HG03571 (cell line): Measurements from ENCODE around the gene NXPH3.

Experiments
- ATAC-seq: cut with Tn5 transposase; IDR thresholded peaks from one replicate; pipeline ENCODE4 v1.9.1; 2021; ENCODE audit not compliant: unreplicated experiment

The NXPH3 gene

DNA sequence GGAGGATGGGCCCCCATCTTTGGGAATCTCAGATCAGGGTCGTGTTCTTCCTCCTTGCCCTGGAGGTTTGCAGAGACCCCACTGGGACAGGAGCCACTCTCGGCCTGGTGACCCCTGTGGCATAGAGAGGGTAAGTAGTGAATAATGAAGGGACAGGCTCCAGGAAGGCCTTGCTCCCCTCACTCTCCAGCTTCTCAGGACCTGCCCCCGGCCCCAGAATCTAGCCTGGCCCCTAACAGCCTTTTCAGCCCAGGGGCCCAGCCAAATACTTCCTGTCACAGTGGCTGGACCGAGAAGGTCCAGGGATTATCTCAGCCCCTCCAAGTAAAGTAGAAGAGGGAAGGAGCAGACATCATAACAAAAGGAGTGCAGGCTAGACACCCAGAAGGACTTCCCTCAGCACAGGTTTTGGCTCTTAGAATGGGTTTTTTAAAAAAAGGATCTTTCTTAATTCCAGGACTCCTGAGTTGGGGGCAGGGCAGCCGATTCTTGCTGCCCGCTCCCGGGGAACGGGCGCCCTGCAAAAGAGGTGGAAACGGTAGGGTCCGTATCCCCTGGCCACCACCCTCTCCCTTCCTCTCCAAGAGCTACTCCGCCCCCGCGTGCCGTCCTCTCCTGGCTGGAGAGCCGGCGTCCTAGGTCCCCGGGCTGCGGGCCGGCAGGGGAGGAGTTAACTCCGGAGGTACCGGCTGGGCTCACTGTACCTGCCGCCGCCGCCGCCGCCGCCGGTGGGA lies 559 bp upstream of the NXPH3 start:
- no peak for ATAC-seq

DNA sequence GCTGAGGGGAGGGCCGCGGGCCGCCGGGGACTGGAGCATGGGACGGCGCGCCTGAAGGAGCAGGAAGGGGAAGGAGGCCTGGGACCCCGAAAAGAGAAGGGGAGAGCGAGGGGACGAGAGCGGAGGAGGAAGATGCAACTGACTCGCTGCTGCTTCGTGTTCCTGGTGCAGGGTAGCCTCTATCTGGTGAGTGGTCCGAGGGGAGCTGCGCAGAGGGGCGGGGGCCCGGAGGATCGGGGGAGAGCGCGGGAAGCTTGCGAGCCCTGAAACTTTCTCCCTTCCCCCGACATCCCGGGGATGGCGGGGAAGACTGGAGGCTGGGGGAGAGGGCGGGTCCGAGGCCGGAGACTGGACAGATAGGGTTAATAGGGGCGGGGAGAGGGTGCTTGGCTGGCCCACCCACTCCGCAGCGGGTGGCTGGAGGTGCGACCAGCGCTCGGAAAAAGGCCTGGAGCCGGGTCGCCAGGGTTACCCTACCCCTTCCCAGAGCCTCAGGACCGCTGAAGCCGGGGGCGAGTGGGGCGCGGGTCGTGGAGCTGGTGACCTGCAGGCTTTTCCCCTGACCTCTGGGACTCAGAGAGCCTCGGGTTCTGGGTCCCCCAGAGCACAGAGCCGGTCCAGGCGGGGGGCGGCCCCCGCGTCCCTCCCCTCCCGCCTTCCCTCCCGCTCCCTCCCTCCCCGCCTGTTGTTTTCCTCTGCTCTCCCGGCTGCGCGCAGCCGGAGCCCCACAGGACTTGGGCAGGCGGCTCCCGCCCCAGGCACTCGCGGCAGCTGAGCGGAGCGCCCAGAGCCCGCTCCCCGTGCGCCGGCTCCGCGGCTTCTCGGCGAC lies 631 bp downstream of the NXPH3 start:
- no peak for ATAC-seq

DNA sequence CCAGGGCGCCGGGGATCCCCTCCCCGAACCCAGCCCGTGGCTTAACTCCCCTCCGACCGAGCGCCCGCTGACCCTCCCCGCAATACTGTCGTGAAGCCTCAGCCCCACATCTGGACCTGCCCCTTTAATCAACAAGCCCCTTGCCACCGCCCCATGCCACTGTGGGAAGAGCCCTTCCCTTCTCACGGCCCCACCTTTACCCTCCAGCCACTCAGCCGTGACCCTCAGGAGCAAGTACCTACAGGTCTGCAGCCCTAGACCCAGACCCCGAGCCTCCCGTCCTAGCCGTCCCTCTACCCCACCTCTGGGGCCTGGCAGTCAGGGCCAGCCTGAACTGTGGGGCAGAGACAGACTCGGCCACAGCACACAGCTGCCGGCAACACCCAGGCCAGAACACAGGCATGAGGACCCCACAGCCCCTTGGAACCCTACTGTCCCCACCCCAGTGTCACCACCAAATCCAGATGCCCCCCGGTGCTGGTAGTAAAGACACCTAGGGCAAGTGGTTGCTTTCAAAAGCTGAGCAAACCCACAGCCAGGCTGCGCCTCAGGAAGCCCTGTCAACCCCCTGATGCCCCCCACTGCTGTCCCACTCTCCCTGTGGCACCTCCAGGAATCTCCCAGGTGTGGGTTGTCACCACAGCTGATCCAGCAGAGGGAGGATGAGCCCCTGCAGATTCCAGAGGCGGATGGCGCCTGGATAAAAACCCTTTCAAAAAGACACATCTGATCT lies 1.4 kb downstream of the NXPH3 start:
- no peak for ATAC-seq

DNA sequence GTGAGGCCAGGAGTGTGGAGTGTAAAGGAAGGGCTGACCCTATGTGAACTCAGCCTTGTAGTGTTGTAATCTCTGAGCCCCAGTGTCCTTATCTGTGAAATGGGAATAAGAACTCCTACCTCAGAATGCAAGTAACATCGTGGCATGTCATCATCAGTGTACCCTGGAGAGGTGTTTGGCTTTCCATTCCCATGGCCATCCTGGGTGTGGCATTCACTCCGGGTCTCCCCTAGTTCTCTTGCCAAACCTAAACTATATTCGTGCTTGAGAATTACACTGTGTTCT lies 1.9 kb downstream of the NXPH3 start:
- no peak for ATAC-seq

DNA sequence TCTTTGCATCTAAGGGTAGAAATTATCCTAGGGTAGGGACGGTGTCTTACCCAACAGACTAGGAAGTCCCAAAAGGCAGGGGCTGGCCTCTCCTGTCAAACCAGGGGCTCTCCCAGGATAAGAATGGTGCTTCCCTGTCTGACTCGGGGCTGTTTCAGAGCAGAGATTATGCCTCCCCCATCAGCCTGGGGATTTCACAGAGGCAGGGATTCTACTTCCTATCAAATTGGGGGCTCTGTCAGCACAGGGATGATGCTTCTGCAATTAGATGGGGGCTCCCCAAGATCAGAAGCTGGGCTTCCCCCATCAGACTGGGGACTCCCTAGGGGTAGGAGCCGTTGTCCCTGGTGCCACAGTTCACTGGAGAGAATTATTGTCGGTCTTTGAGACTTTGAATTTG lies 2.3 kb downstream of the NXPH3 start:
- no peak for ATAC-seq

DNA sequence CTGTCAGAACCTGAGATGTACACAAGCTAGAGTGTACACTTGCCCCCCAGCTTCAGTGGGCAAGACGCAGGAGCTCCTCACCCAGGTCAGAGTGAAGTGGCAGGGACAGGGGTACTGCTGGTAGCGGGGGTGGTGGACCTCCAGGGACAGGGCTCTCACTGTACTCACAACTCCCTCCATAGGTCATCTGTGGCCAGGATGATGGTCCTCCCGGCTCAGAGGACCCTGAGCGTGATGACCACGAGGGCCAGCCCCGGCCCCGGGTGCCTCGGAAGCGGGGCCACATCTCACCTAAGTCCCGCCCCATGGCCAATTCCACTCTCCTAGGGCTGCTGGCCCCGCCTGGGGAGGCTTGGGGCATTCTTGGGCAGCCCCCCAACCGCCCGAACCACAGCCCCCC lies 2.7 kb downstream of the NXPH3 start:
- no peak for ATAC-seq

DNA sequence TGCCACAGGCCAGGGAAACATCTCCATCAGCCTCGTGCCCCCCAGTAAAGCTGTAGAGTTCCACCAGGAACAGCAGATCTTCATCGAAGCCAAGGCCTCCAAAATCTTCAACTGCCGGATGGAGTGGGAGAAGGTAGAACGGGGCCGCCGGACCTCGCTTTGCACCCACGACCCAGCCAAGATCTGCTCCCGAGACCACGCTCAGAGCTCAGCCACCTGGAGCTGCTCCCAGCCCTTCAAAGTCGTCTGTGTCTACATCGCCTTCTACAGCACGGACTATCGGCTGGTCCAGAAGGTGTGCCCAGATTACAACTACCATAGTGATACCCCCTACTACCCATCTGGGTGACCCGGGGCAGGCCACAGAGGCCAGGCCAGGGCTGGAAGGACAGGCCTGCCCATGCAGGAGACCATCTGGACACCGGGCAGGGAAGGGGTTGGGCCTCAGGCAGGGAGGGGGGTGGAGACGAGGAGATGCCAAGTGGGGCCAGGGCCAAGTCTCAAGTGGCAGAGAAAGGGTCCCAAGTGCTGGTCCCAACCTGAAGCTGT lies 3.4 kb downstream of the NXPH3 start:
- ATAC-seq: no peak

DNA sequence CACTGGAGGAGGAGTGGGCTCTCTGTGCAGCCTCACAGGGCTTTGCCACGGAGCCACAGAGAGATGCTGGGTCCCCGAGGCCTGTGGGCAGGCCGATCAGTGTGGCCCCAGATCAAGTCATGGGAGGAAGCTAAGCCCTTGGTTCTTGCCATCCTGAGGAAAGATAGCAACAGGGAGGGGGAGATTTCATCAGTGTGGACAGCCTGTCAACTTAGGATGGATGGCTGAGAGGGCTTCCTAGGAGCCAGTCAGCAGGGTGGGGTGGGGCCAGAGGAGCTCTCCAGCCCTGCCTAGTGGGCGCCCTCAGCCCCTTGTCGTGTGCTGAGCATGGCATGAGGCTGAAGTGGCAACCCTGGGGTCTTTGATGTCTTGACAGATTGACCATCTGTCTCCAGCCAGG lies 3.9 kb downstream of the NXPH3 start:
- ATAC-seq: no peak

DNA sequence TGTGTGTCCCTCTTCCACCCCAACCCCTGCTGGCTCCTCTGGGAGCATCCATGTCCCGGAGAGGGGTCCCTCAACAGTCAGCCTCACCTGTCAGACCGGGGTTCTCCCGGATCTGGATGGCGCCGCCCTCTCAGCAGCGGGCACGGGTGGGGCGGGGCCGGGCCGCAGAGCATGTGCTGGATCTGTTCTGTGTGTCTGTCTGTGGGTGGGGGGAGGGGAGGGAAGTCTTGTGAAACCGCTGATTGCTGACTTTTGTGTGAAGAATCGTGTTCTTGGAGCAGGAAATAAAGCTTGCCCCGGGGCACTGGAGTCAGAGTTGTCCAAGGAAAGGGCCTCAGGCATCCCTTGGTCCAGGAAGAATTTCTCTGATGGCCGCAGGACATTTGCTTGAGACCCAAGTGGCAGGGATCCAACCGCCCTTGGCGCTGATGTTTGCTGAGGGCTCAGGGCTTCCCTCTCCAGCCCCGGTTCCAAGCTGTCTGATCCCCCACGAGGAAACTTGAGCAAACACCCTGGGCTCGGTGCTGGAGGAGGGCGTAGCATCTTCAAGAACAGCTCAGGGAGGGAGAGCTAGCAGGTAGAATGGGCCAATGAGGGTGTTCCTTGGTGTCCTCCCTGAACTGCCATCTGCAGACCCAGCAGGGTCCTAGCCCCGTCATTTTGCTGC lies 4.5 kb downstream of the NXPH3 start:
- no peak for ATAC-seq

DNA sequence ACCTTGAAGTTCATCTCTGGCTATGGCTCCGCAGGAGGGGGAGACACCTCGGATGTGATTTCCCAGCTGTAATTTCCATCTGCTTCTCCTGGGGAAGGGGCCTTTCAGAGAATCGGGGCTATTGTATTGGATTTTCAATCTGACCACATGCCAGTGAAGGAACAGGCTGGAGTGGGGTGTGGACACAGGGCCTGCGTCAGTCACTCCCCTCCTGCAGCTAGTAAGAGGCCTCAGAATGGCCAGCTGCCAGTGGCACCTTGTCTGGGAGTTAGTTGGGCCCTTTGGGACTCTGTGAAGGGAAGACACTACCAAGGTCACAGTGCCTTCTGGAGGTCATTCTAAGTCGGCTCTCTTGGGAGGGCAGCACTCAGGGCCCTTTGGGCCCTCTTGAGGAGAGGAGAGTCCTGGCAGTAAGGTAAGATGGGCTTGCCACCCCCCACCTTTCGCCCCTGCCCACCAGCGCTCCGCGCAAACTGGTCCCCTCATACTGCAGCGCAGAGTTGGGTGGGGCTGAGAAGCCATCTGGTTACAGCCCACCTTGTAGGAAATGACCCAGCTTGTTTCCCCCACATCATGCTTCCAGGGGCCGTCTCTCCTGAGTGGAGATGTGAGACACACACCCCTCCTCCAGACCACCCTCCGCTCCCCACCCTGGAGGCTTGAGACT lies 5.4 kb downstream of the NXPH3 start:
- ATAC-seq: no peak

DNA sequence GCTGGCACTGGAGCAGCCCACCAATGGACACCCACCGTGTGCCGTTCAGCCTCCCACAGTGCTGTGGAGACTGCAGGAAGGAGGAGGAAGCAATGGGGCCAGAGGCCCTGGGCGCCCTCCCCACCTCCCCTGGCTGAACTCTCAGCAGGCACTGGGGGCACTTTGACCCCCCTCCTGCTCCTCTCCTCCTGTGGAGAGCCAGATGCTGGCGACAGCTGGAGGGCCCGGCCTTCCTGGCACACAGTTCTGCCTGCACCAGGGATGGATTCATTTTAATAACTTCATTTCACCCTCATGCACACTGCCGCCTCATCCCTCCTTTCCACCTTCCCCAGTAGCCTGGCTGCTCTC lies 6.0 kb downstream of the NXPH3 start:
- no peak for ATAC-seq

DNA sequence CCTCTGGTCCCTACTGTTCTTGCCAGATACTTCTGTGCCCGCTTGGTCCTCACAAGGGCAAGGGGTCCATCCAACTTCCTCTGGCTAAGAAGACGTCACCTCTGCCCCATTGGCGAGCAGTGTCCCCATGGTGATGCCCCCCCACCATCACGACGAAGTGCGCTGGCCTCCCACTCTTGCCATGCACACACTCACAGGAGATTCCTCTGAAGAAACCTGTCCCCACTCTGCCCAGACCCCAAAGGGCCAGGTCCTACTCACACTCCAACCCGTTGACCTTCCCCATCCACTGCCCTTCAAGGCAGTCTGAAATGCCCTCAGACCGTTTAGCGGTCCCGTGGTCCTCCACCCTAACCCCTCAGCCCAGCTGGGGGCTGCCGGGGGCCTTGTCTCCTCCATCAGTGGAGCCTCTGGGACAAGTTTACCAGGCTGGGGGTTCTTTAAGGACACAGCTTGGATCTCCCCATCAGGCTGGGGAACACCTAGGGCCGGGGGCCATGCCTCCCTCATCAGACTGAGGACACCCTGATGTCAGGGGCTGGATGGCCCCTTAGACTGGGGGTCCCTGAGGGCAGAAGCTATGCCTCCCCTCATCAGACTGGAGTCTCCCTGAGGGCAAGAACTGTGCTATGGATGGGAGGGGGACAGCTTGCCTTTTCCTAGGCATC lies 6.5 kb downstream of the NXPH3 start:
- ATAC-seq: no peak

DNA sequence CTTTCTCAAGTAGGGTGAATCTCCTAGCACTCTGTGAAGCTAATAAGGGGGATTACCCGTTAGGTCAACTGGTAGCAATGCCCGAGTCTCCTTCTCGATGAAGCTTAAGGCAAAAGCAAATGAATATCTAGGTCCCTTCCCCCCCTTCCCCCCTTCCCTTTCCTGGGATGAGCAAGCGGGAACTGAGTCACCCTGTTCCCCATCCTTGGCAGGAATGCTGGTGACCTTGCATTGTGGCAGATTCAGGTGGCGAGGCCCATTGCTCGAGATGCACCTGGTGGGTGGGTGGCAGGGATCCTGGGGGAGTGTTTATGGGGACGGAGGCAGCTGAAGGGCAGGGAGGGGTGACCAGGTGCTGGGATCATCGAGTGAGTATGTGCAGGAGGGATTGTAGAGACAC lies 7.1 kb downstream of the NXPH3 start:
- no peak for ATAC-seq

DNA sequence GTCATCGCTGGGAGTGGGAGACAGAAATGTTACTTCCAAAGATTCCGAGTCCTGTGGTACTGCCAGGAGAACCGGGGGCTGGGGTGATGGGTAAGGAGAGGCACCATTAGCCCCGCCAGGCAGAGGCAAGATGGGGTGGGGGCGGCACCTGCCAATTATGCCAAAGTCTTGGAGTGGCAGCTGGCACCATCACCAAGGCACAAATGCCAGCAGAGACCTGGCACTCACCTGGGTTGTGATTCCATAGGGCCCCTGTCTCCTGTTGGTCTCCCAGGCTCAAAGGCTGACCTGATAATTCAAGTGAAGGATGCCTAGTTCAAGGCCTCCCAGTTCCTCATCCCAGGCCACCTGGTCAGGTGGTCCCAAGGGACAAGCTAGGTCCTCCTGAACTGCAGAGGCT lies 7.6 kb downstream of the NXPH3 start:
- ATAC-seq: no peak

DNA sequence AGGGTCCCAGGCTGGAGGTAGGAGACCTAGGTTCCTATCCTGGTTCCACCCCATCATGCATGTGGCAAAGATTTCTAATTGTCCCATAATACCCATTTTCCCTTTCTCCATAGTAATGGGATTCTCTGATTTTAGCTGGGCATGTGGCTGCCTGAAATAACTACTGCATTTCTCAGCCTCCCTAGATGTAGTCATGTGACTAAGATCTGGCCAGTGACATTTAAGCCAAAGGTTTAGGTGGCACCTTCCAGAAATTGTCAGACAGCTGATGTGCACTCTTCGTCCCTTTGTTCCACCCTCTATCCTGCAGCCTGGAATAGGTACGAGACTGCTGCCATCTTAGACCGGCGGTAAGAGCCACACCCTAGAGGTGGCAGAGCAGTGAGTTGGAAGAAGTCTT lies 8.2 kb downstream of the NXPH3 start:
- no peak for ATAC-seq

DNA sequence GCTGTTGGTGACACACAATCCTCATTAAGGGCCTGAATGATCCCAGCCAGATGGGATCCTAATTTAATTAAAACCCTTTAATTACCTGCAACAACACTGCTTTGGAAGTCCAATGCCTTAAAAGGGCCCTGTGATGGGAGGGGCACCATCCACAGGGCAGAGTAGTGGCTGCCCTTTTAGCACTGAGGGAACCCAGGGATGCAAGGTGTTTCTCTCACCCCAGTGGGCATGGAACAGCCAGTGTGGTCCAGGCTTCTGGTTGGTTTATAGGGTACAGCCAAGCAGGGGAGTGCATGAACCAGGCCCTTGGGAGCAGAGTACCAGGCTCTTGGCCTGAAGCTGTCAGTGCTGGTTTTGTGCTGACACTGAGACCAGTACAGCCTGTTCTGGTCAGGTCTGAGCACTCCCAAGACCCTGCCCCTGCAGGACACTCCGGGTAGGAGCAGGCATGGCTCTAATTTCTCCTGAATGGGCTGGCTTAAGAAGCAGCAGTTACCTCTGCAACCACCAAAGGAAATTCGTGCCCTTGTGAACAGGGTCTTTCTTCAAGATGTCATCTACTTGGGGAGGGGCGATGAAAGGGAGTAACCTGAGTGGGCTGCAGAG lies 9.9 kb downstream of the NXPH3 start:
- no peak for ATAC-seq

DNA sequence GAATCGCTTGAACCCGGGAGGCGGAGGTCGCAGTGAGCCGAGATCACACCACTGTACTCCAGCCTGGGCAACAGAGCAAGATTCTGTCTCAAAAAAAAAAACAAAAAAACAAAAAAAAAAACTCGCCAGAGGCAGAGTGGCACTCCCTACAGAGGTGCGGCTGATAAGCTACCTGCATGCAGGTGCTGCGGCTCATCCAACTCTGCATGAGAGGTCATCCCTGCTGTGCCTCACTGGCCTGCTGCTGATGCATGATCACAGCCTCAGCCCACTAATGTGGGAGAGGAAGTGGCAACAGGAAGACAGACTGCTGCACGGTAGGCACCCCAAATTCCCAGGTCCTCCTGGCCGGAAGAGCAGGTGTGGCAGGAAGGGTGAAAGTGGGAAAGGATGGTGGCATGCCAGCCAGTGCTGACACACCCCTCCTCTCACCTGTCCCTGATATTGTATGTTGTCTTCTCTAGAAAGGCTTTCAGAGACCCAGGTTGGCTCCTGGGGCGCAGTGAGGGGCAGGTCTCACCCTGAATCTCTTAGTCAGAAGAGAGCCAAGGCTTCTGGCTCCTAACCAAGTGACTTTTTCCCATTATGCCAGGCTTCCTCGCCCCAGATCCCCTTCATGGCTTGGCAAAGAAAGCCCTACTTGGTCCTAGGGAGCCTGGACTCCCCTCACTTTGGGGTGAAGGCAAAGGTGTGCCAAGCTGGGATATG lies 11.8 kb downstream of the NXPH3 start:
- no peak for ATAC-seq

DNA sequence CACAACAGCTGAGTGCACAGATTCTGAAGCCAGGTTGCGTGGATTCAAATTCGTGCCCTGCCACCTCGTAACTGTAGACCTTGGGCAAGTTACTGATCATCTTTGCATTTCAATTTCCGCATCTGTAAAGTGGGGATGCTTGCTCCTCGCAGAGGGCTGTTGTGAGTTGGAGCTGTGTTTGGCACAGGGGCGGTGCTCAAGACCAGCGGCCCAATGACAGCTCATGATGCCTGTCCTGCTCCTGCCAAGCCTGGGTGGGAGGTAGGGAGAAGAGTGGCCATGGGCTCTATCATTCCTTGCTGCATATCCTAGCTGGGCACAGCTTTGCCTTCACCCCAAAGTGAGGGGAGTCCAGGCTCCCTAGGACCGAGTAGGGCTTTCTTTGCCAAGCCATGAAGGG lies 12.6 kb downstream of the NXPH3 start:
- ATAC-seq: no peak
